Pons (tissue), 1 donor: ENCODE measurements around the gene NUDCD2.
A peak's percentile ranks its signal among the peaks of the same experiment; 100 is the strongest.
"Not testable (repeated sequence)": the region's sequence is repeated elsewhere in the genome, so short reads cannot be mapped to it uniquely, and the experiment has no call there.

Experiments
- DNase-seq: peaks from one replicate; pipeline ENCODE4 v3.0.0-alpha.2; 2016; ENCODE audit warnings: low spot score

The NUDCD2 gene

GRCh38 chr5:163426128-163426527 is 33.8 kb downstream of the NUDCD2 start:
- DNase-seq, result not testable (repeated sequence)

GRCh38 chr5:163424836-163425235 is 35.1 kb downstream of the NUDCD2 start:
- no peak for DNase-seq

GRCh38 chr5:163415673-163416072 is 44.2 kb downstream of the NUDCD2 start:
- not testable (repeated sequence) for DNase-seq

- no peak for DNase-seq
These were observed 49.4 kb downstream of the NUDCD2 start for GRCh38 chr5:163410505-163410904.

- DNase-seq, result no peak
These were observed 50.5 kb downstream of the NUDCD2 start for GRCh38 chr5:163409384-163409783.

- peak; percentile 74 for DNase-seq
These were observed 51.5 kb downstream of the NUDCD2 start for GRCh38 chr5:163408311-163408923.

DNA sequence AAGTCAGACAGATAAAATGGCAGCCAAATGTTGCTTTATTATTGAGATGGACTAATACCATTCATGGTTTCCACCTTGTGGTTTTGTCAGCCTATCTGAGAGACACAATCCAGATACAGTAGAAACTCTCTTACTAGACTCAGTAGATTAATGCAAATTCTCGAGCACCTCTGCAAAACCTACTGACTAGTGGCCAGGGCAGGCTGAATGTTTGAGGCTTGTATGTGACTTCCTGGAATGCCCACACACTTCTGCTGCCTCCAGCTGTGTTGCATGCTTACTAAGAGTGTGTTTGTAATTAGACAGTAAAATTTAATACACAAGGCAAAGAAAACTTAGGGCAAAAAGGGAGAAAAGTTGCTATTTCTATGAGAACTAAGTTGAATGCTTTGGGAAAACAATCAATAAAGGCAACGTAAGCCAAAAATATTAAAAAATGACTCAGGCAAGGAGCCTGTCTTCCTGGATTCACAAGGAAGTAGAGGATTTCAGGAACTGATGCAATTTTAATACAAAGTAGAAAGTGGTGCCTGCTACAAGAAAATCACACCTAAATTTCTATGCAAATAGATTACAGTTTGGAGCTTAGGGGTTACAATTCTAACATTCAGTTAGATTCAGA is 52.8 kb downstream of the NUDCD2 start:
- no peak for DNase-seq

- DNase-seq, result no peak
These were observed 55.3 kb downstream of the NUDCD2 start for GRCh38 chr5:163404364-163405173.

DNA sequence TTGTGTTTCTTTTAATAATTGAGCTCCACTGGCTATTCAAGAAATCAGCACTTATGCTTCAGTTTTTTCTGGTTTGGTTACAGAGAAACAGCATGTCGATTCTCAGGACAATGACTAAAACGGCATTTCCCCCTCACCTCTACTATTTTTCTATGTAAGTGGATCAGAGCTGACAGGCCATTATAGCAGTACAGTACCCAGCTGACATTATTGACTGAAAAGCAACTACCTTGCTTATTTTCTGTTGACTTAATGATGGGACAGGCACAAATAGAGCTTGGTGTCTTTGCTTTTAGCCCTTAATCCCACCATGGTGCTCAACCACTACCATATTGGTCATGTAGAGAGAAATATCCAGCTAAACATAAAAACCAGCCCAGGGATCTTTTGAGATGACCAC is 57.9 kb downstream of the NUDCD2 start:
- DNase-seq, result no peak

DNA sequence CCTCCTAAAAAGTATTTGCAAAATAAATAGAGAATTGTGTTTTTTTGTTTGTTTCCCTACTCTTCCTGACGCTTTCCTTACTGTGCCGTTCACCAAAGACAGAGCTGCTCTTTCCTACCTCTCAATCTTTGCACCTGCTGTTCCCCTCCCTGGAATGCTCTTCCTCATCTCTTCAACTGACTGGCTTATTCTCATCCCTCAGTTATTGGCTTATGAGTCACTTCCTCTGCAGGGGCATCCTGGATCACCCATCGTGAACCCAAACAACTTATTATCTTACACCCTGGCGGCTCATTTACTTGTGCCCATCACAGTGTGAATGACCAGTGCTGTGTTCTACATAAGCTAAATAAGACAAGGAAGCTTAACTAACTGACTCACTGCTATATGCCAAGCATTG is 58.6 kb downstream of the NUDCD2 start:
- no peak for DNase-seq

- DNase-seq, result no peak
These were observed 60.0 kb downstream of the NUDCD2 start for GRCh38 chr5:163399923-163400322.

- DNase-seq, result no peak
These were observed 62.5 kb downstream of the NUDCD2 start for GRCh38 chr5:163397354-163397753.

- not testable (repeated sequence) for DNase-seq
These were observed 63.0 kb downstream of the NUDCD2 start for GRCh38 chr5:163396818-163397340.
